B cell (primary cell): ENCODE measurements around the gene GAPVD1. TPM values are rescaled to one million over a fixed set of nuclear protein-coding genes. Genes with fewer than 3 reads are reported as not detected.
"Not testable (repeated sequence)": the region's sequence is repeated elsewhere in the genome, so short reads cannot be mapped to it uniquely, and the experiment has no call there.

Experiments
- ATAC-seq: fragments of 200-7000 bp; cut with Tn5 transposase; one replicate; pipeline ENCODE4 v1.10.0; 2021; ENCODE audit warnings: low read depth, mild to moderate bottlenecking, moderate number of reproducible peaks, moderate library complexity
- CTCF ChIA-PET: fragments of 350-600 bp; sonication (Branson Sonifier 250); formaldehyde crosslinking; loops from one replicate; lab custom pipeline; 2021; ENCODE audit warnings: antibody characterized with exemption, inconsistent platforms; lab: Charles Lee
- POLR2A ChIA-PET: fragments of 350-600 bp; sonication (Branson Sonifier 250); formaldehyde crosslinking; loops from one replicate; lab custom pipeline; 2021; ENCODE audit warnings: antibody characterized with exemption; lab: Charles Lee
- DNase-seq: peaks from one replicate; pipeline ENCODE4 v3.0.0; 2013
- H2AFZ ChIP-seq: 2 replicates; pipeline ENCODE4 v1.6.1; 2012; ENCODE audit warnings: mild to moderate bottlenecking, low read depth, low read length; ENCODE audit not compliant: insufficient read depth, poor library complexity, severe bottlenecking
- H3K27ac ChIP-seq, 2 donors: 1 replicate in 1 of 2; 2 replicates in 1 of 2; pipeline ENCODE4 v1.5.1; 2012 to 2013; ENCODE audit warnings: low read length in 2 of 2, mild to moderate bottlenecking in 2 of 2, moderate library complexity in 1 of 2
- H3K27me3 ChIP-seq, 4 experiments: fragments of 200-600 bp in 1 of 4; sonication (generic) in 1 of 4; replicated peaks in 1 of 4; 1 replicate in 2 of 4; 2 replicates in 2 of 4; pipeline versions ENCODE4 v1.6.1 to v1.7.0; 2013 to 2016; ENCODE audit warnings: low read length in 3 of 4, mild to moderate bottlenecking in 2 of 4, mixed read lengths in 1 of 4, moderate library complexity in 1 of 4; ENCODE audit not compliant: insufficient read depth in 4 of 4, control insufficient read depth in 3 of 4; ENCODE audit errors: control extremely low read depth in 1 of 4
- H3K36me3 ChIP-seq, 2 experiments: replicated peaks in 1 of 2; 1 replicate in 1 of 2; 2 replicates in 1 of 2; pipeline versions ENCODE4 v1.6.1 to v1.7.1; 2013; ENCODE audit warnings: low read length in 1 of 2; ENCODE audit not compliant: insufficient read depth in 2 of 2, control insufficient read depth in 1 of 2; ENCODE audit errors: control extremely low read depth in 1 of 2, extremely low read depth in 1 of 2
- H3K4me1 ChIP-seq, 2 donors: fragments of 200-600 bp in 1 of 2; sonication (generic) in 1 of 2; 1 replicate in 1 of 2; 2 replicates in 1 of 2; pipeline versions ENCODE4 v1.5.1 to v1.6.1; 2013 to 2017; ENCODE audit warnings: low read length in 2 of 2; ENCODE audit not compliant: control insufficient read depth in 2 of 2, insufficient read depth in 2 of 2
- H3K4me2 ChIP-seq: replicated peaks from 2 replicates; pipeline ENCODE3; 2012; ENCODE audit warnings: mild to moderate bottlenecking, low read depth, low read length; ENCODE audit not compliant: poor library complexity, severe bottlenecking
- H3K4me3 ChIP-seq, 5 experiments: fragments of 200-600 bp in 1 of 5; sonication (generic) in 1 of 5; 1 replicate in 3 of 5; 2 replicates in 2 of 5; pipeline versions ENCODE4 v1.5.1 to v1.7.0; 2011 to 2016; ENCODE audit warnings: low read length in 4 of 5, mild to moderate bottlenecking in 4 of 5, low read depth in 2 of 5, control low read depth in 1 of 5, moderate library complexity in 1 of 5; ENCODE audit not compliant: insufficient read depth in 1 of 5; ENCODE audit errors: control extremely low read depth in 1 of 5, extremely low read depth in 1 of 5
- H3K79me2 ChIP-seq: fragments of 200-600 bp; sonication (generic); one replicate; pipeline ENCODE4 v1.6.0; 2016; ENCODE audit warnings: low read length; ENCODE audit not compliant: control insufficient read depth, insufficient read depth
- H3K9ac ChIP-seq: fragments of 200-600 bp; sonication (generic); 2 replicates; pipeline ENCODE4 v1.6.1; 2017; ENCODE audit warnings: mild to moderate bottlenecking, low read length, moderate library complexity
- H3K9me3 ChIP-seq, 3 donors: one replicate each; pipeline versions ENCODE4 v1.6.1 to v1.7.1; 2013; ENCODE audit warnings: low read length in 2 of 3; ENCODE audit not compliant: control insufficient read depth in 2 of 3, insufficient read depth in 1 of 3; ENCODE audit errors: control extremely low read depth in 1 of 3
- H4K20me1 ChIP-seq: 2 replicates; pipeline ENCODE4 v1.6.0; 2012; ENCODE audit warnings: mild to moderate bottlenecking, low read length; ENCODE audit not compliant: insufficient read depth, control insufficient read depth, poor library complexity, severe bottlenecking
- H3K27ac Mint-ChIP-seq: one replicate; pipeline ENCODE4 v1.8.0; 2021; ENCODE audit warnings: mixed read lengths
- H3K27me3 Mint-ChIP-seq: one replicate; pipeline ENCODE4 v1.8.0; 2021; ENCODE audit warnings: mixed read lengths
- H3K4me1 Mint-ChIP-seq: one replicate; pipeline ENCODE4 v1.8.0; 2021; ENCODE audit warnings: mixed read lengths
- H3K4me3 Mint-ChIP-seq: one replicate; pipeline ENCODE4 v1.8.0; 2021; ENCODE audit warnings: mixed read lengths
- H3K9me3 Mint-ChIP-seq: one replicate; pipeline ENCODE4 v1.8.0; 2022; ENCODE audit warnings: mixed read lengths; ENCODE audit not compliant: insufficient read depth
- EZH2 ChIP-seq: IDR thresholded peaks from 2 replicates; pipeline ENCODE4 v1.6.1; 2012; ENCODE audit warnings: borderline replicate concordance, low read depth, mild to moderate bottlenecking, moderate library complexity, low read length; ENCODE audit not compliant: insufficient read depth, poor library complexity, severe bottlenecking
- WGBS: methylation state at CpG from one replicate; pipeline ENCODE4 v1.1.5; 2013; ENCODE audit warnings: missing lambda C conversion rate; ENCODE audit not compliant: insufficient coverage; 5-methylcytosine and 5-hydroxymethylcytosine counted together
- intact Hi-C: fragments of 100-400 bp; cut with micrococcal nuclease; formaldehyde crosslinking; loops from one replicate; pipeline ENCODE4 v1.10.0; 2022
- polyA plus RNA-seq: library from polyadenylated mRNA; depleted of rRNA; stranded (reverse); fragments of >200 nt; gene quantifications from 2 replicates; pipeline ENCODE4 v1.2.3, GENCODE V29; 2012
- total RNA-seq, 2 donors: library from RNA; stranded (reverse); fragments of 120-200 nt in 1 of 2; gene quantifications; 1 replicate in 1 of 2; 2 replicates in 1 of 2; pipeline versions ENCODE4 v1.2.3 to v1.2.4, GENCODE V29; 2013 to 2022
- TF ChIP-seq, protein P1 (sequence below): fragments of 200-600 bp; IDR thresholded peaks from one replicate; pipeline ENCODE4 v1.8.0; 2022; ENCODE audit warnings: antibody characterized with exemption, mild to moderate bottlenecking

Gene GAPVD1
- total and polyA plus RNA-seq, 2 donors (not counting 1 experiment from before 2014, with no cell fraction given), result 11.8 to 61.2 TPM

GRCh38 chr9:125312411-125312810 is 50.8 kb downstream of the GAPVD1 start:
- no peaks in the 10 kb centered on the region for H3K4me1 ChIP-seq
- DNase-seq, result no peak
- ChIA-PET CTCF (no interaction called here), POLR2A (no interaction called here)
- H3K36me3 ChIP-seq, result peaks cover 26 to 66% of the 10 kb centered on the region in 2 experiments
- Mint-ChIP-seq H3K9me3 (no peaks in the 10 kb centered on the region), H3K27ac (no peak overlapping the region), H3K4me1 (no peaks in the 10 kb centered on the region), H3K4me3 (no peak overlapping the region), H3K27me3 (no peaks in the 10 kb centered on the region)
- H4K20me1 ChIP-seq, result no peaks in the 10 kb centered on the region
- no peak overlapping the region for H3K9ac ChIP-seq
- H2AFZ ChIP-seq, result no peak overlapping the region
- no peak for TF ChIP-seq EZH2
- TF ChIP-seq, protein P1, sequence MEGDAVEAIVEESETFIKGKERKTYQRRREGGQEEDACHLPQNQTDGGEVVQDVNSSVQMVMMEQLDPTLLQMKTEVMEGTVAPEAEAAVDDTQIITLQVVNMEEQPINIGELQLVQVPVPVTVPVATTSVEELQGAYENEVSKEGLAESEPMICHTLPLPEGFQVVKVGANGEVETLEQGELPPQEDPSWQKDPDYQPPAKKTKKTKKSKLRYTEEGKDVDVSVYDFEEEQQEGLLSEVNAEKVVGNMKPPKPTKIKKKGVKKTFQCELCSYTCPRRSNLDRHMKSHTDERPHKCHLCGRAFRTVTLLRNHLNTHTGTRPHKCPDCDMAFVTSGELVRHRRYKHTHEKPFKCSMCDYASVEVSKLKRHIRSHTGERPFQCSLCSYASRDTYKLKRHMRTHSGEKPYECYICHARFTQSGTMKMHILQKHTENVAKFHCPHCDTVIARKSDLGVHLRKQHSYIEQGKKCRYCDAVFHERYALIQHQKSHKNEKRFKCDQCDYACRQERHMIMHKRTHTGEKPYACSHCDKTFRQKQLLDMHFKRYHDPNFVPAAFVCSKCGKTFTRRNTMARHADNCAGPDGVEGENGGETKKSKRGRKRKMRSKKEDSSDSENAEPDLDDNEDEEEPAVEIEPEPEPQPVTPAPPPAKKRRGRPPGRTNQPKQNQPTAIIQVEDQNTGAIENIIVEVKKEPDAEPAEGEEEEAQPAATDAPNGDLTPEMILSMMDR, result no peak
- no peak overlapping the region for H3K4me2 ChIP-seq
- H3K4me3 ChIP-seq, result no peak overlapping the region
- intact Hi-C loops, result no loop called here
- WGBS, result no CpG with 5 or more reads among the region's 2 CpGs
- no peak for ATAC-seq
- H3K79me2 ChIP-seq, result peaks cover 3% of the 10 kb centered on the region
- H3K9me3 ChIP-seq, result peaks cover 0 to 7% (median 0%) of the 10 kb centered on the region in 3 donors
- H3K27me3 ChIP-seq, result no peaks in the 10 kb centered on the region
- H3K27ac ChIP-seq, result no peak overlapping the region

- H3K9ac ChIP-seq, ATAC-seq, H3K9me3 Mint-ChIP-seq, H2AFZ ChIP-seq, H4K20me1 ChIP-seq, H3K27ac Mint-ChIP-seq, H3K4me2 ChIP-seq, H3K4me3 Mint-ChIP-seq, H3K79me2 ChIP-seq, H3K27me3 ChIP-seq, H3K27me3 Mint-ChIP-seq, DNase-seq, H3K27ac ChIP-seq, H3K4me1 ChIP-seq, intact Hi-C loops, H3K4me1 Mint-ChIP-seq, H3K4me3 ChIP-seq: not testable (repeated sequence)
- CTCF ChIA-PET, result interaction anchor here (1.3 kb wide), 1 partner anchor 12 kb away, joined by 3 read pairs; no protein-coding TSS in a partner anchor
- WGBS, result no CpG with 5 or more reads among the region's 3 CpGs
- POLR2A ChIA-PET, result interaction anchor here (0.7 kb wide), 1 partner anchor 19 kb away, joined by 6 read pairs; no protein-coding TSS in a partner anchor
- peaks cover 25 to 53% of the 10 kb centered on the region in 2 experiments for H3K36me3 ChIP-seq
- H3K9me3 ChIP-seq, result peaks cover 0 to 15% (median 9%) of the 10 kb centered on the region in 3 donors
Observed at GRCh38 chr9:125316359-125316758, 54.7 kb downstream of the GAPVD1 start.
